DOHH2 (cell line): ENCODE results near the gene NEU4.

ENCODE experiments used
- EZH2phosphoT487 ChIP-seq: fragments of 200-600 bp; sonication (generic); IDR thresholded peaks from 2 replicates; pipeline ENCODE4 v1.6.1; 2017; ENCODE audit warnings: borderline replicate concordance, mild to moderate bottlenecking, antibody characterized with exemption, low read length, moderate library complexity, mixed read lengths
- TF ChIP-seq, protein P1 (sequence below): fragments of 200-600 bp; sonication (generic); IDR thresholded peaks from one replicate; pipeline ENCODE4 v1.5.1; 2014; ENCODE audit warnings: antibody characterized with exemption, mild to moderate bottlenecking, low read depth, low read length; ENCODE audit not compliant: poor library complexity, severe bottlenecking

DNA sequence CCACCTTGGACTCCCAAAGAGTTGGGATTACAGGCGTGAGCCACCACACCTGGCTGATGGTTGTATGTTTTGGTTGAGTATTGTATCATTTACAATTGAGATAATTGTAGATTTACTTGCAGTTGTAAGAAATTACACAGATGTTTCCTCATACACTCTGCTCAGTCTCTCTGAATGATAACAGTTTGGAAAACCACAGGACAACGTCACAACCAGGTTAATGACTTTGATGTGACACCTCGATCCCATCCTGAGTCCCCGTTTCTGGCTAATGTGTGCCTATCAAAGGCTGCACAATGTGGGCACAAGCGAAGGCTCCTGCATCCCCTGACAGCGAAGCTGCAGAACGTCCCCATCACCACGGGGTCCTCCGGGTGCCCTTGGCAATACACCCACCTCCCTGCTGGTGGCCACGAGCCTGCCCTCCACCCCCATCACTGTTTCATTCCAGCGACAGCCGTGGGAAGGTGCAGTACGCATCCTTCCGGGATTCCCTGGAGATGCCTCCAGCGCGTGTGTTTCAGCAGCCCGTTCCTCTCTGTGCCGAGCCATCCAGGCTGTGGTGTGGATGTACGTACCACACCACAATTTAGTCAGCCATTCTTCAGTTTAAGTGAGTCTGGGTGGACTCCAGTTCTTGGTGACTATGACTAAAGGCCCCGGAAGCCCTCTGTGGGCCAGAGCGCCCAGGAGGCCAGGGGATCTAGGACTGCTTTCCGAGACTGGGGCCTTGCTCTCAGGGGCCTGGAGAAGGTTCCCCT lies 54.0 kb downstream of the NEU4 start:
- TF ChIP-seq, protein P1, sequence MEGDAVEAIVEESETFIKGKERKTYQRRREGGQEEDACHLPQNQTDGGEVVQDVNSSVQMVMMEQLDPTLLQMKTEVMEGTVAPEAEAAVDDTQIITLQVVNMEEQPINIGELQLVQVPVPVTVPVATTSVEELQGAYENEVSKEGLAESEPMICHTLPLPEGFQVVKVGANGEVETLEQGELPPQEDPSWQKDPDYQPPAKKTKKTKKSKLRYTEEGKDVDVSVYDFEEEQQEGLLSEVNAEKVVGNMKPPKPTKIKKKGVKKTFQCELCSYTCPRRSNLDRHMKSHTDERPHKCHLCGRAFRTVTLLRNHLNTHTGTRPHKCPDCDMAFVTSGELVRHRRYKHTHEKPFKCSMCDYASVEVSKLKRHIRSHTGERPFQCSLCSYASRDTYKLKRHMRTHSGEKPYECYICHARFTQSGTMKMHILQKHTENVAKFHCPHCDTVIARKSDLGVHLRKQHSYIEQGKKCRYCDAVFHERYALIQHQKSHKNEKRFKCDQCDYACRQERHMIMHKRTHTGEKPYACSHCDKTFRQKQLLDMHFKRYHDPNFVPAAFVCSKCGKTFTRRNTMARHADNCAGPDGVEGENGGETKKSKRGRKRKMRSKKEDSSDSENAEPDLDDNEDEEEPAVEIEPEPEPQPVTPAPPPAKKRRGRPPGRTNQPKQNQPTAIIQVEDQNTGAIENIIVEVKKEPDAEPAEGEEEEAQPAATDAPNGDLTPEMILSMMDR: no peak
- TF ChIP-seq EZH2phosphoT487: no peak
